ENCODE results near the gene SV2C. TPM values are rescaled to one million over a fixed set of nuclear protein-coding genes. Genes with fewer than 3 reads are reported as not detected.

SV2C gene
- total RNA-seq, 1 donor from 2014 or later, result 17.8 TPM

DNA sequence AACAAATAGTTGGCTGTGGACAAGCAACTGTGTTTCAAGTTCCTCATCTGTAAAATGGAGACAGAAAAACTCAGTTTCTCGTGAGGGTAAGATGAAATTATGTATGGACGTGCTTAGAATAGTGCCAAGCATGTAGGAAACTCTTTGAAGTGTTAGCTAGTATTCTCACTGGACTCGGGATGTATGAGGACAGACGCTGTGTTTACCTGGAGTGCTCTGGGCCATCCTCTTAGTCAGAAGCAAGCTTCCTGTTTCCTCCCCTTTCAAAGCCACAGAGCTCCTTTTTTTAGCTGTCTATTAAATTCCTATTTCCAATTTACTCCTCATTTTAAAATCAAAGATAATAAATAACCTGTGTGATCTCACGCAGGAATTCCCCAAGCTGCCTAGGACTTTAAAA lies 296.1 kb downstream of the SV2C start:
- TF ChIP-seq CTCF (IDR thresholded peaks at IDR 0.05; ENCODE audit: partially characterized antibody, unreplicated experiment), result no peak
- no peak overlapping the region for H3K27ac Mint-ChIP-seq (ENCODE audit: unreplicated experiment)
- DNase-seq, result no peak
- H3K4me3 Mint-ChIP-seq (ENCODE audit: unreplicated experiment), result no peak overlapping the region
- peaks cover 3% of the 10 kb centered on the region for H3K27me3 Mint-ChIP-seq (ENCODE audit: unreplicated experiment)
- H3K36me3 Mint-ChIP-seq (ENCODE audit: unreplicated experiment), result no peaks in the 10 kb centered on the region
- no peaks in the 10 kb centered on the region for H3K9me3 Mint-ChIP-seq (ENCODE audit: unreplicated experiment)
- H3K4me1 Mint-ChIP-seq (ENCODE audit: low read depth, unreplicated experiment), result no peaks in the 10 kb centered on the region

DNA sequence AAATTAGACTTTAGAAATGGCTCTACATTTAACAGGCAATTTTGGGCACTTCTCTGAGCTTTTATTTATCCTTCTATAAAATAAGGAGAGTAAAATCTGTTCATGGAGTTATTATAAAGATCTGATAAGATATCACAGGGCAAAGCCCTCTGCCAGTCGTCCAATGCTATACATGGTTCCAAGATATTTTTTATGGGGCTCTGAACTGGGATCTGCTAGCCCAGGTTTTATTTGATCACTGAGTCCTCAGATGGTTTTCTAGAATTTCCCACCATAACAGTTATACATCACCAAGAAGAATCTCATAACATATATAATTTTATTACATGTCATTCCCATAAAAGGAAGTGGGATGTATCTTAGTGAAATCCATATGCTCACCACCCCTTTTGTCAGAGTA lies 296.7 kb downstream of the SV2C start:
- H3K27ac Mint-ChIP-seq (ENCODE audit: unreplicated experiment), result no peak overlapping the region
- H3K36me3 Mint-ChIP-seq (ENCODE audit: unreplicated experiment), result no peaks in the 10 kb centered on the region
- no peak for TF ChIP-seq CTCF (IDR thresholded peaks at IDR 0.05; ENCODE audit: partially characterized antibody, unreplicated experiment)
- no peak overlapping the region for H3K4me3 Mint-ChIP-seq (ENCODE audit: unreplicated experiment)
- no peak for DNase-seq
- H3K9me3 Mint-ChIP-seq (ENCODE audit: unreplicated experiment), result no peaks in the 10 kb centered on the region
- peaks cover 3% of the 10 kb centered on the region for H3K27me3 Mint-ChIP-seq (ENCODE audit: unreplicated experiment)
- no peaks in the 10 kb centered on the region for H3K4me1 Mint-ChIP-seq (ENCODE audit: low read depth, unreplicated experiment)

DNA sequence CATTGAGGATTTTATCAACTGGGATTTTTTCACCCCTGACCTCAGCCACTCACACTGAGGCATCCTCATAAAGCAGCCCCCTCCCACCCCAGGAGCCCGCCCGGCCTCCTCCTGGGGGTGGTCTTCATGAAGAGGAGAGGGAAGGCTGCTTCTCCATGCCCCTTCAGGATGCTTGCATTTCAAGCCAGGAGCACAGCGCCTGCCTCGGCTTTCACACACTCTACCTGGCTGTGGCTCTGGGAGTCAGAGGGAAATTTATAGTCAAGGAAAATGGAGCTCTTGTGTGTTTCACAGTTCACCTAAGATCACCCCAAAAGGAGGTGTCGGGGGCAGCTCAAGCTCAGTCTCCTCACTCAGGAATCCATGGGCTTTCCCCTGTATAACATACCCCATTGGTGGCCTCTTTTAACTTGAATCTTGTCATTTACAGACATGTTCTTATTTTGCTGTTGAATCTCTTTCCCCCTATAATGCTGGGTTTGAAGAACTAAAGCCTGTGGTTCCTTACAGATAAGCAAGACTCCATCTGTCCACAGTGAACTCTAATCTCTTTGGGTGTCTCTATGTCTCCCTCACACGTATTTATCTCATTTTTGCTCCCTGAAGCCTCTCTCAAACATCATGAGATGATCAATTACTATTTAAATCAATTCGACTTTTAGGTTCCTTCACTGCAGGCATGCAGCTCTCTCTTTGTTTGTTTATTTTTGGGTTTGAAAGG lies 297.3 kb downstream of the SV2C start:
- H3K36me3 Mint-ChIP-seq (ENCODE audit: unreplicated experiment), result no peaks in the 10 kb centered on the region
- H3K9me3 Mint-ChIP-seq (ENCODE audit: unreplicated experiment), result no peaks in the 10 kb centered on the region
- H3K27me3 Mint-ChIP-seq (ENCODE audit: unreplicated experiment), result peaks cover 2% of the 10 kb centered on the region
- no peak overlapping the region for H3K4me3 Mint-ChIP-seq (ENCODE audit: unreplicated experiment)
- DNase-seq, result no peak
- no peaks in the 10 kb centered on the region for H3K4me1 Mint-ChIP-seq (ENCODE audit: low read depth, unreplicated experiment)
- no peak for TF ChIP-seq CTCF (IDR thresholded peaks at IDR 0.05; ENCODE audit: partially characterized antibody, unreplicated experiment)
- no peak overlapping the region for H3K27ac Mint-ChIP-seq (ENCODE audit: unreplicated experiment)

DNA sequence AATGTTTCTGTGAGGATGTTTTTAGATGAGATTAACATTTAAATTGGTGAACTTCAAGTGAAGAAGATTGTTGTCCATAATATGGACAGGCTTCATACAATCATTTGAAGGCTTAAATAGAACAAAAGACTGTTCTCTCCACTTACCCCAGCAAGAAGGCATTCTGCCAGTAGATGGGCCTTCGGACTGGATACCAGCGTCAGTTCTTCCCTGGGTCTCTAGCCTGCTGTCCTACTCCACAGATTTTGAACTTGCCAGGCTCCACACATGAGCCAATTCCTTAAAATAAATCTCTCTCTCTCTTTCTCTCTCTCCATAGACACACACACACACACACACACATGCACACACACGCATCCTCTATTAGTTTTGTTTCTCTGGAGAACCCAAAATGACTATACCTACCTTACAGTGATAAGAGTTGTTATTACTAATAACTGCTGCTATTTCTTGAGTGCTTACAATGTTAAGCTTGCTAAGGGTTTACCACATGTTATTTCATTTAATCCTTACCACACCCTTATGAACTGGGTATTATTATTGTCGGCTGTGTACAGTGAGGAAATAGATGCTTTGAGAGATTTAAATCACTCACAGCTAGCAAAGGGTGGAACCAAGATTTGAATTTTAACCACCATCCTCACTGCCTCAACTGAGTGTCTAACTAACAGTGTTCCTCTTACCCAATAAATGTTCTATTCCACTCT lies 300.1 kb downstream of the SV2C start:
- peaks cover 2% of the 10 kb centered on the region for H3K27me3 Mint-ChIP-seq (ENCODE audit: unreplicated experiment)
- no peak overlapping the region for H3K4me3 Mint-ChIP-seq (ENCODE audit: unreplicated experiment)
- no peaks in the 10 kb centered on the region for H3K36me3 Mint-ChIP-seq (ENCODE audit: unreplicated experiment)
- H3K9me3 Mint-ChIP-seq (ENCODE audit: unreplicated experiment), result no peaks in the 10 kb centered on the region
- H3K4me1 Mint-ChIP-seq (ENCODE audit: low read depth, unreplicated experiment), result no peaks in the 10 kb centered on the region
- no peak for DNase-seq
- no peak overlapping the region for H3K27ac Mint-ChIP-seq (ENCODE audit: unreplicated experiment)
- TF ChIP-seq CTCF (IDR thresholded peaks at IDR 0.05; ENCODE audit: partially characterized antibody, unreplicated experiment), result no peak

DNA sequence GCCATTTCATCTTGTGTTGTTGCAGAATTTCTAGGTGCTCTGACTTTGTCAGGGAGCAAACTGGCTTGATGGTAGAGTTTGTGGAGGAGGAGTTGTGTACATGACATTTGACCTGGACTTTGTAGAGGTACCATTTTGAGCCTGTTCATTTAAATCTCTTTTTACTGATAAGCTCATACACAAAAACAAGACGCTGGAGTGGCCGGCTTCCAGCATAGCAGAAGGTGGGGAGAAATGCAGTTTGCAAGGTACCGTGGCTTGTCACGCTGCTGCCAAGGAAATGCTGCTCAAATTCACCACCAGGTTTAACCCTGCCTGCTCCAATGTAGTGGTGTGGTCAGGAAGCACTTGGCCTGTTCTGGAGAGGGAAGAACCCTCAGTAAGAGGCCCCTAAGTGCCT lies 301.0 kb downstream of the SV2C start:
- TF ChIP-seq CTCF (IDR thresholded peaks at IDR 0.05; ENCODE audit: partially characterized antibody, unreplicated experiment), result no peak
- Mint-ChIP-seq H3K9me3 (ENCODE audit: unreplicated experiment) (no peaks in the 10 kb centered on the region), H3K4me1 (ENCODE audit: low read depth, unreplicated experiment) (no peaks in the 10 kb centered on the region), H3K27me3 (ENCODE audit: unreplicated experiment) (no peaks in the 10 kb centered on the region), H3K4me3 (ENCODE audit: unreplicated experiment) (no peak overlapping the region), H3K27ac (ENCODE audit: unreplicated experiment) (no peak overlapping the region), H3K36me3 (ENCODE audit: unreplicated experiment) (no peaks in the 10 kb centered on the region)
- DNase-seq, result no peak

Measured in glutamatergic neuron (in vitro differentiated cells).